Colonic mucosa (tissue), 4 donors: ENCODE results near the gene SLC7A6. TPM values are rescaled to one million over a fixed set of nuclear protein-coding genes. Genes with fewer than 3 reads are reported as not detected.

Experiments used
- DNase-seq: peaks from one replicate; pipeline ENCODE4 v3.0.0-alpha.2; 2020
- H3K27ac ChIP-seq: fragments of 200-600 bp; one replicate; pipeline ENCODE4 v1.8.0; 2021
- H3K27me3 ChIP-seq: fragments of 200-600 bp; one replicate; pipeline ENCODE4 v1.8.0; 2021
- H3K36me3 ChIP-seq: fragments of 200-600 bp; one replicate; pipeline ENCODE4 v1.8.0; 2021
- H3K4me1 ChIP-seq: fragments of 200-600 bp; one replicate; pipeline ENCODE4 v1.8.0; 2021; ENCODE audit warnings: mild to moderate bottlenecking
- H3K4me3 ChIP-seq: fragments of 200-600 bp; one replicate; pipeline ENCODE4 v1.8.0; 2021
- H3K9ac ChIP-seq, 2 donors: one replicate each; pipeline ENCODE4 v1.7.0; 2013; ENCODE audit warnings: control low read depth in 2 of 2, low read depth in 2 of 2, low read length in 2 of 2
- H3K9me3 ChIP-seq: fragments of 200-600 bp; one replicate; pipeline ENCODE4 v1.8.0; 2021
- CTCF ChIP-seq: fragments of 200-600 bp; IDR thresholded peaks from one replicate; pipeline ENCODE4 v1.8.0; 2022; ENCODE audit warnings: antibody characterized with exemption, mild to moderate bottlenecking
- intact Hi-C: fragments of 100-400 bp; cut with DNase I; formaldehyde crosslinking; loops from one replicate; pipeline ENCODE4 v1.14.1; 2022
- total RNA-seq, 2 donors: library from RNA; stranded (reverse); fragmentation: NEBNext Ultra II Directional in 1 of 2; extraction: Animal tissue kit (Norgen Biotek cat#: 25700) in 1 of 2; gene quantifications; one replicate each; pipeline ENCODE4 v1.2.1, GENCODE V29; 2021
- donor health status: healthy.
- donor health status: DM: no; HTN: no; CAD: no.
- donor health status: DM: no; HTN: no; CAD: no.

Gene SLC7A6
- total RNA-seq, 2 donors from 2014 or later: 22.0 to 42.2 TPM

- Histone ChIP-seq H3K4me3 (no peak overlapping the region), H3K27ac (no peak overlapping the region), H3K9ac (no peak overlapping the region), H3K36me3 (peaks cover 4% of the 10 kb centered on the region), H3K4me1 (no peaks in the 10 kb centered on the region), H3K27me3 (no peaks in the 10 kb centered on the region), H3K9me3 (no peaks in the 10 kb centered on the region)
- TF ChIP-seq CTCF: no peak
- intact Hi-C loops: no loop called here
- no peak for DNase-seq
Observed at GRCh38 chr16:68338326-68339119, 74.2 kb downstream of the SLC7A6 start.

- Histone ChIP-seq H3K4me3 (no peak overlapping the region), H3K27me3 (no peaks in the 10 kb centered on the region), H3K9me3 (no peaks in the 10 kb centered on the region), H3K36me3 (peaks cover 4% of the 10 kb centered on the region), H3K9ac (no peak overlapping the region), H3K4me1 (no peaks in the 10 kb centered on the region), H3K27ac (no peak overlapping the region)
- no peak for DNase-seq
- no peak for TF ChIP-seq CTCF
- intact Hi-C loops: no loop called here
Observed at GRCh38 chr16:68339214-68339613, 74.9 kb downstream of the SLC7A6 start.

GRCh38 chr16:68342620-68343019 is 78.3 kb downstream of the SLC7A6 start:
- DNase-seq: no peak
- Histone ChIP-seq H3K27ac (no peak overlapping the region), H3K27me3 (no peaks in the 10 kb centered on the region), H3K4me1 (no peaks in the 10 kb centered on the region), H3K9ac (no peak overlapping the region), H3K4me3 (no peak overlapping the region), H3K9me3 (no peaks in the 10 kb centered on the region), H3K36me3 (peaks cover 4% of the 10 kb centered on the region)
- intact Hi-C loops: no loop called here
- TF ChIP-seq CTCF: no peak

GRCh38 chr16:68343137-68343536 is 78.8 kb downstream of the SLC7A6 start:
- Histone ChIP-seq H3K4me1 (no peaks in the 10 kb centered on the region), H3K4me3 (no peak overlapping the region), H3K27ac (no peak overlapping the region), H3K9ac (no peak overlapping the region), H3K9me3 (no peaks in the 10 kb centered on the region), H3K27me3 (no peaks in the 10 kb centered on the region), H3K36me3 (peaks cover 4% of the 10 kb centered on the region)
- no peak for DNase-seq
- intact Hi-C loops: no loop called here
- TF ChIP-seq CTCF: no peak

- Histone ChIP-seq H3K9me3 (no peaks in the 10 kb centered on the region), H3K4me3 (no peak overlapping the region), H3K9ac (no peak overlapping the region), H3K36me3 (peaks cover 7% of the 10 kb centered on the region), H3K4me1 (no peaks in the 10 kb centered on the region), H3K27ac (no peak overlapping the region), H3K27me3 (no peaks in the 10 kb centered on the region)
- intact Hi-C loops: no loop called here
- no peak for TF ChIP-seq CTCF
- no peak for DNase-seq
Observed at GRCh38 chr16:68344252-68344651, 79.9 kb downstream of the SLC7A6 start.
